Measurements from ENCODE around the gene MCF2L2. TPM values are rescaled to one million over a fixed set of nuclear protein-coding genes. Genes with fewer than 3 reads are reported as not detected.

MCF2L2 gene
- total and polyA plus RNA-seq, 2 donors (not counting 1 experiment from before 2014, with no cell fraction given), result 0.03 to 1.6 TPM

DNA sequence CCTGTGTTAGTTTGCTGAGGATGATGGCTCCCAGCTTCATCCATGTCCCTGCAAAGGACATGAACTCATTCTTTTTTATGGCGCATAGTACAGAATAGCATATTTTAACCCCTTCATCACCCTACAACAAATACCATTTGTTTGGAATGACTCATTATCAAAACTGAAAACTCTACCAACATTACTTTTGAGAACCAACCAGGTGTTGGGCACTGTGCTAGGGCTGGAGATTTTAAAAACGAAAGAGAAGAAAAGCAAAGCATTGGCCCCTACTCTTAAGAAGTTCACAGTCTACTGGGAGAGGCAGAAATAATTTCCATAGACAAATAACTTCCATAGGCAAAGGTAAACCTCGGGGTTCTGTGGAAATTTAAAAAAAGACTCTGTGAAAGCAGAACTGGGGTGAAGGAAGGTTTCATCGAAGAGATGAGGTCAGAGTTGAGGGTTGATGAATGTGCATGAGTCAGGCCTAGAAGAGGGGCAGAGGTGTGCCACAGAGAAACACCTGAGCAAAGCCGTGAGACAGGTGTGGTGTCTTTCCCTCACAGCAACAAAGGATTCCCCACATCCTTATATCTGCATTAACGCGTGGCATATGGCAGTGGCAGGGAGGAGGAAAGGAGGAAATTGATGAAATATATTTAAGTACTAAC, 51.0 kb downstream of the MCF2L2 start:
- H3K4me2 ChIP-seq (replicated peaks; ENCODE audit: low read depth, low read length, poor library complexity, severe bottlenecking), result no peak overlapping the region
- POLR2A ChIA-PET, result no interaction called here
- WGBS (ENCODE audit: insufficient coverage), result no CpG with 5 or more reads among the region's 7 CpGs

DNA sequence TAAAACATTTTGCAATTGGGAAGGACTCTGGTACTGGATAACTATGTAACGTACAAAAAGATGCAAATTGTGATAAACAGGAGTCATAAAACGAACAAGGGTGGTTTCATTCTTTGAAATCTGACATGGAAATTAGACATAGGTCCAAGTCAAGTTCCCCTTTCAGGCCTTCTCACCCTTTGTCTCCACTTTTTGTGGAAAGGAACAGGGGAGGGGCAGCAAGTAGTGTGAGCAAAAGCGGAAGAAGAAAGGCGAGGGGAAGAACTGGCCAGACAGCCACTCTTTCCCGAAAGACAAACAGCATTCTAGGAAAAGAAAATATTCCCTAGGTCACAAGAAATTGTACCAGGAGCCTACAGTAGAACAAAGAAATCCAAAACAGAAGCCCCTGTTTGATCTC, 52.6 kb downstream of the MCF2L2 start:
- no CpG with 5 or more reads among the region's 5 CpGs for WGBS (ENCODE audit: insufficient coverage)
- DNase-seq, result no peak
- peaks cover 0 to 34% (median 13%) of the 10 kb centered on the region in 4 experiments for H3K27me3 ChIP-seq (replicated peaks in 1 of 4; ENCODE audit: control extremely low read depth in 1 of 4, control insufficient read depth in 3 of 4, insufficient read depth in 4 of 4, low read length in 3 of 4)
- H3K79me2 ChIP-seq (ENCODE audit: control insufficient read depth, insufficient read depth, low read length), result no peaks in the 10 kb centered on the region
- ATAC-seq (ENCODE audit: low read depth), result no peak
- no peak overlapping the region for H3K27ac ChIP-seq (ENCODE audit: low read length in 2 of 2)
- intact Hi-C loops (cut with micrococcal nuclease), result no loop called here
- no peak overlapping the region for H3K4me3 ChIP-seq (ENCODE audit: control extremely low read depth in 1 of 5, extremely low read depth in 1 of 5, insufficient read depth in 1 of 5, low read depth in 2 of 5, low read length in 4 of 5)
- H4K20me1 ChIP-seq (ENCODE audit: control insufficient read depth, insufficient read depth, low read length, poor library complexity, severe bottlenecking), result no peaks in the 10 kb centered on the region
- H3K4me3 Mint-ChIP-seq, result no peak overlapping the region
- no peak overlapping the region for H3K27ac Mint-ChIP-seq
- H3K9me3 Mint-ChIP-seq (ENCODE audit: insufficient read depth), result no peaks in the 10 kb centered on the region
- POLR2A ChIA-PET, result no interaction called here
- H3K9ac ChIP-seq (ENCODE audit: low read length), result no peak overlapping the region
- H3K4me2 ChIP-seq (replicated peaks; ENCODE audit: low read depth, low read length, poor library complexity, severe bottlenecking), result no peak overlapping the region
- TF ChIP-seq, protein P1, sequence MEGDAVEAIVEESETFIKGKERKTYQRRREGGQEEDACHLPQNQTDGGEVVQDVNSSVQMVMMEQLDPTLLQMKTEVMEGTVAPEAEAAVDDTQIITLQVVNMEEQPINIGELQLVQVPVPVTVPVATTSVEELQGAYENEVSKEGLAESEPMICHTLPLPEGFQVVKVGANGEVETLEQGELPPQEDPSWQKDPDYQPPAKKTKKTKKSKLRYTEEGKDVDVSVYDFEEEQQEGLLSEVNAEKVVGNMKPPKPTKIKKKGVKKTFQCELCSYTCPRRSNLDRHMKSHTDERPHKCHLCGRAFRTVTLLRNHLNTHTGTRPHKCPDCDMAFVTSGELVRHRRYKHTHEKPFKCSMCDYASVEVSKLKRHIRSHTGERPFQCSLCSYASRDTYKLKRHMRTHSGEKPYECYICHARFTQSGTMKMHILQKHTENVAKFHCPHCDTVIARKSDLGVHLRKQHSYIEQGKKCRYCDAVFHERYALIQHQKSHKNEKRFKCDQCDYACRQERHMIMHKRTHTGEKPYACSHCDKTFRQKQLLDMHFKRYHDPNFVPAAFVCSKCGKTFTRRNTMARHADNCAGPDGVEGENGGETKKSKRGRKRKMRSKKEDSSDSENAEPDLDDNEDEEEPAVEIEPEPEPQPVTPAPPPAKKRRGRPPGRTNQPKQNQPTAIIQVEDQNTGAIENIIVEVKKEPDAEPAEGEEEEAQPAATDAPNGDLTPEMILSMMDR (IDR thresholded peaks at IDR 0.05), result no peak
- no peak for TF ChIP-seq EZH2 (IDR thresholded peaks at IDR 0.05; ENCODE audit: borderline replicate concordance, insufficient read depth, low read depth, low read length, poor library complexity, severe bottlenecking)
- H3K9me3 ChIP-seq (ENCODE audit: control extremely low read depth in 1 of 3, control insufficient read depth in 2 of 3, insufficient read depth in 1 of 3, low read length in 2 of 3), result no peaks in the 10 kb centered on the region
- no peak overlapping the region for H2AFZ ChIP-seq (ENCODE audit: insufficient read depth, low read depth, low read length, poor library complexity, severe bottlenecking)
- H3K27me3 Mint-ChIP-seq, result peaks cover 38% of the 10 kb centered on the region
- H3K4me1 ChIP-seq (ENCODE audit: control insufficient read depth in 2 of 2, insufficient read depth in 2 of 2, low read length in 2 of 2), result peaks cover 3 to 4% of the 10 kb centered on the region in 2 donors
- H3K4me1 Mint-ChIP-seq, result peaks cover 12% of the 10 kb centered on the region
- H3K36me3 ChIP-seq (replicated peaks in 1 of 2; ENCODE audit: control extremely low read depth in 1 of 2, control insufficient read depth in 1 of 2, extremely low read depth in 1 of 2, insufficient read depth in 2 of 2, low read length in 1 of 2), result no peaks in the 10 kb centered on the region
- CTCF ChIA-PET, result interaction anchor here (1.7 kb wide), 1 partner anchor 8 kb away, joined by 6 read pairs; no protein-coding TSS in a partner anchor

More for the DNA sequence above, 51.0 kb downstream of the MCF2L2 start:
- Mint-ChIP-seq H3K4me1 (peaks cover 28% of the 10 kb centered on the region), H3K9me3 (ENCODE audit: insufficient read depth) (no peaks in the 10 kb centered on the region), H3K27me3 (peaks cover 38% of the 10 kb centered on the region), H3K4me3 (no peak overlapping the region), H3K27ac (peak overlapping the region; percentile 6)
- ATAC-seq (ENCODE audit: low read depth) (no peak), DNase-seq (no peak)
- H3K27ac ChIP-seq (ENCODE audit: low read length in 2 of 2), result no peak overlapping the region
- H3K9ac ChIP-seq (ENCODE audit: low read length), result no peak overlapping the region
- H3K4me1 ChIP-seq (ENCODE audit: control insufficient read depth in 2 of 2, insufficient read depth in 2 of 2, low read length in 2 of 2), result peaks cover 18 to 20% of the 10 kb centered on the region in 2 donors
- no peak overlapping the region for H2AFZ ChIP-seq (ENCODE audit: insufficient read depth, low read depth, low read length, poor library complexity, severe bottlenecking)
- no peak overlapping the region for H3K4me3 ChIP-seq (ENCODE audit: control extremely low read depth in 1 of 5, extremely low read depth in 1 of 5, insufficient read depth in 1 of 5, low read depth in 2 of 5, low read length in 4 of 5)
- H3K36me3 ChIP-seq (replicated peaks in 1 of 2; ENCODE audit: control extremely low read depth in 1 of 2, control insufficient read depth in 1 of 2, extremely low read depth in 1 of 2, insufficient read depth in 2 of 2, low read length in 1 of 2), result no peaks in the 10 kb centered on the region
- H3K27me3 ChIP-seq (replicated peaks in 1 of 4; ENCODE audit: control extremely low read depth in 1 of 4, control insufficient read depth in 3 of 4, insufficient read depth in 4 of 4, low read length in 3 of 4), result peaks cover 0 to 34% (median 14%) of the 10 kb centered on the region in 4 experiments
- H3K9me3 ChIP-seq (ENCODE audit: control extremely low read depth in 1 of 3, control insufficient read depth in 2 of 3, insufficient read depth in 1 of 3, low read length in 2 of 3), result no peaks in the 10 kb centered on the region
- no peaks in the 10 kb centered on the region for H4K20me1 ChIP-seq (ENCODE audit: control insufficient read depth, insufficient read depth, low read length, poor library complexity, severe bottlenecking)
- CTCF ChIA-PET, result interaction anchor here (9.6 kb wide), 1 partner anchor 254 kb away, joined by 230 read pairs; no protein-coding TSS in a partner anchor
- intact Hi-C loops (cut with micrococcal nuclease), result no loop called here
- TF ChIP-seq, protein P1 (IDR thresholded peaks at IDR 0.05), result no peak
- TF ChIP-seq EZH2 (IDR thresholded peaks at IDR 0.05; ENCODE audit: borderline replicate concordance, insufficient read depth, low read depth, low read length, poor library complexity, severe bottlenecking), result no peak
- no peaks in the 10 kb centered on the region for H3K79me2 ChIP-seq (ENCODE audit: control insufficient read depth, insufficient read depth, low read length)

All from B cell (primary cell).